ENCODE results near the gene U2SURP. TPM values are rescaled to one million over a fixed set of nuclear protein-coding genes. Genes with fewer than 3 reads are reported as not detected.

Gene U2SURP
- total RNA-seq, 4 donors from 2014 or later = 25.4 to 70.8 (median 51.0) TPM

DNA sequence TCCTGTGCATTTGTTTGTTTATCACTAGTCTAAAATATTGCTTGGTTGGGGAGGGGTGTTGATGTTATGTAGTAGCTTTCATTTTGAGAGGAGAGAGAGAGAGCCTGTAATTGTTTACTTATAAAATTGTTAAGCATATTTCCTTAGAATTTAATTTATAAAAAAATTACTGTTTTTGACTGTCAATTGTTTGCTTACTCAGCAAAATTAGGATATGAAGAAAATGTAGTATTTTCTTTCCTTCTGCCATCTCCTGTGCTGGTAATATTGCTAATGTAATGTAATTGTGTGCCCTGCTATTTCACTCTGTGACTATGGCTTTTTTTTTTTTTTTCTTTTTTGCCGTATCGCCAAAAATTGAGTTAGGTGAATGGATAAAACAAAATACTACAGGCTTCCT, 3.5 kb downstream of the U2SURP start:
- H3K27ac ChIP-seq = no peak overlapping the region
- no peaks in the 10 kb centered on the region for H3K36me3 ChIP-seq
- H3K9me3 ChIP-seq = no peaks in the 10 kb centered on the region
- no peaks in the 10 kb centered on the region for H3K27me3 ChIP-seq
- TF ChIP-seq, protein P1, sequence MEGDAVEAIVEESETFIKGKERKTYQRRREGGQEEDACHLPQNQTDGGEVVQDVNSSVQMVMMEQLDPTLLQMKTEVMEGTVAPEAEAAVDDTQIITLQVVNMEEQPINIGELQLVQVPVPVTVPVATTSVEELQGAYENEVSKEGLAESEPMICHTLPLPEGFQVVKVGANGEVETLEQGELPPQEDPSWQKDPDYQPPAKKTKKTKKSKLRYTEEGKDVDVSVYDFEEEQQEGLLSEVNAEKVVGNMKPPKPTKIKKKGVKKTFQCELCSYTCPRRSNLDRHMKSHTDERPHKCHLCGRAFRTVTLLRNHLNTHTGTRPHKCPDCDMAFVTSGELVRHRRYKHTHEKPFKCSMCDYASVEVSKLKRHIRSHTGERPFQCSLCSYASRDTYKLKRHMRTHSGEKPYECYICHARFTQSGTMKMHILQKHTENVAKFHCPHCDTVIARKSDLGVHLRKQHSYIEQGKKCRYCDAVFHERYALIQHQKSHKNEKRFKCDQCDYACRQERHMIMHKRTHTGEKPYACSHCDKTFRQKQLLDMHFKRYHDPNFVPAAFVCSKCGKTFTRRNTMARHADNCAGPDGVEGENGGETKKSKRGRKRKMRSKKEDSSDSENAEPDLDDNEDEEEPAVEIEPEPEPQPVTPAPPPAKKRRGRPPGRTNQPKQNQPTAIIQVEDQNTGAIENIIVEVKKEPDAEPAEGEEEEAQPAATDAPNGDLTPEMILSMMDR (IDR thresholded peaks at IDR 0.05) = no peak
- TF ChIP-seq POLR2A (IDR thresholded peaks at IDR 0.05) = no peak
- intact Hi-C loops (cut with DNase I) = no loop called here
- 83 to 85% methylated on average over 2 of the region's 2 CpGs for WGBS, 2 donors
- no peak for DNase-seq
- H3K4me1 ChIP-seq = peaks cover 8 to 82% (median 19%) of the 10 kb centered on the region in 3 donors
- H3K4me3 ChIP-seq = no peak overlapping the region

DNA sequence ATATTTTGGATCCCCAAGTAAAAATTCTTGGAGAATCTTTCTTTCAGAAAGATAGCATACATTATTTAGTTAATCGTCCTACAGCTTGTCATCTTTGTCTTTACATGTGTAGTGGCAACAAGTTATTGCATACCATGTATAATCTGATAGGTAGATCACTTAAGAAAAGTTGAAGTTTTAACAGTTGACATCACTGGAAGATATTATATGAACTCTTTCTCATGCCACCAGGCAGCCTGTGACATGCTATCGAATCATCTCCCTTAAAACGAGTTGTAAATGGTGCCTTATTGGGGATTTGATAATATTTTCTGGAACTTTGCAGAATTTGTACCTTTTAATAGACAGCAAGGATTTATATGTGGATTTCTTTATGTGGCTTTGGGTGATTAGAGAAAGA, 8.7 kb downstream of the U2SURP start:
- no peak for DNase-seq
- TF ChIP-seq, protein P1 (IDR thresholded peaks at IDR 0.05) = no peak
- TF ChIP-seq POLR2A (IDR thresholded peaks at IDR 0.05) = no peak
- 59 to 67% methylated on average over 3 of the region's 3 CpGs for WGBS, 2 donors

DNA sequence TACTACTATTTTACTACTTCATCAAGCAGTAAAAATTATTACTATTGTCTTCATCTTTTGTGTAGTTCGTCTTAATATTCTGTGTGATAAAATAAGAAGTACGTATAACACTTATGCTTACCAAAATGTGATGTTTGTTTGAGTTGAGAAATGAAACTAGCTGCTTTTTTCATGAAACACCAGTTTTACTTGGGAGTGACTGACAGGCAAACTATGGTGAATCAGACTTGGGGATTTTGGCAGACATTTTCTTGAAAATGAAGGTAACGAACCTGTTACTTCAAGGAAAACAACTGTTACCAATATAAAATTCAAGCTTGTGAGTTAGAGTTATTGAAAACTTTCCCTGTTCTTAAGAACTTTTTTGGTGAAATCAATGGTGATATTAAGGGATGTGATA, 10.3 kb downstream of the U2SURP start:
- Histone ChIP-seq H3K4me3 (no peak overlapping the region), H3K27me3 (no peaks in the 10 kb centered on the region), H3K27ac (no peak overlapping the region), H3K4me1 (peaks cover 0 to 32% (median 0%) of the 10 kb centered on the region in 3 donors), H3K9me3 (no peaks in the 10 kb centered on the region), H3K36me3 (peaks cover 0 to 39% (median 0%) of the 10 kb centered on the region in 3 donors)
- intact Hi-C loops (cut with DNase I) = no loop called here
- 72 to 75% methylated on average over 3 of the region's 3 CpGs for WGBS, 2 donors
- TF ChIP-seq POLR2A (IDR thresholded peaks at IDR 0.05) = no peak
- TF ChIP-seq, protein P1 (IDR thresholded peaks at IDR 0.05) = no peak
- no peak for DNase-seq

More for the DNA sequence above, 8.7 kb downstream of the U2SURP start:
- H3K4me1 ChIP-seq = peaks cover 0 to 49% (median 6%) of the 10 kb centered on the region in 3 donors
- H3K9me3 ChIP-seq = no peaks in the 10 kb centered on the region
- H3K36me3 ChIP-seq = peaks cover 0 to 30% (median 0%) of the 10 kb centered on the region in 3 donors
- no peaks in the 10 kb centered on the region for H3K27me3 ChIP-seq
- H3K27ac ChIP-seq = no peak overlapping the region
- no peak overlapping the region for H3K4me3 ChIP-seq
- intact Hi-C loops (cut with DNase I) = no loop called here

DNA sequence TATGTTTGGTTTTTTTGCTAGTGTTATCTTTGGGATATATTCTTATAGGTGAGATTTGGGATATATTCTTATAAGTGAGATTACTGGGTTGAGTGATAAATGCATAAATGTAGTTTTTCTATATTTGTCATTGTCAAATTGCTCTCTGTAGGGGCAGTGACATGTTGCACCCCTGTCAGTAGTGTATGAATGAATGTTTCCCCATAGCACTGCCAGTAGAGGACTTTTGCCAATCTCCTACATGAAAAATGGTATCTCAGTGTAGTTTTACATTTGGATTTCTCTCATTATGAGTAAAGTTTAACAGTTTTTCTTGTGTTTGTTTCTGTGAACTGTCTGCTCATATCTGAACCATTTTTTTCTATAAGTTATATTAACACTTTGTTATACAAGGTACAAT, 13.6 kb downstream of the U2SURP start:
- TF ChIP-seq, protein P1 (IDR thresholded peaks at IDR 0.05) = no peak
- TF ChIP-seq POLR2A (IDR thresholded peaks at IDR 0.05) = no peak
- intact Hi-C loops (cut with DNase I) = no loop called here
- peaks cover 0 to 71% (median 8%) of the 10 kb centered on the region in 3 donors for H3K36me3 ChIP-seq
- H3K27ac ChIP-seq = no peak overlapping the region
- H3K27me3 ChIP-seq = no peaks in the 10 kb centered on the region
- DNase-seq = no peak
- H3K4me3 ChIP-seq = no peak overlapping the region
- peaks cover 0 to 9% (median 0%) of the 10 kb centered on the region in 3 donors for H3K4me1 ChIP-seq
- H3K9me3 ChIP-seq = no peaks in the 10 kb centered on the region

DNA sequence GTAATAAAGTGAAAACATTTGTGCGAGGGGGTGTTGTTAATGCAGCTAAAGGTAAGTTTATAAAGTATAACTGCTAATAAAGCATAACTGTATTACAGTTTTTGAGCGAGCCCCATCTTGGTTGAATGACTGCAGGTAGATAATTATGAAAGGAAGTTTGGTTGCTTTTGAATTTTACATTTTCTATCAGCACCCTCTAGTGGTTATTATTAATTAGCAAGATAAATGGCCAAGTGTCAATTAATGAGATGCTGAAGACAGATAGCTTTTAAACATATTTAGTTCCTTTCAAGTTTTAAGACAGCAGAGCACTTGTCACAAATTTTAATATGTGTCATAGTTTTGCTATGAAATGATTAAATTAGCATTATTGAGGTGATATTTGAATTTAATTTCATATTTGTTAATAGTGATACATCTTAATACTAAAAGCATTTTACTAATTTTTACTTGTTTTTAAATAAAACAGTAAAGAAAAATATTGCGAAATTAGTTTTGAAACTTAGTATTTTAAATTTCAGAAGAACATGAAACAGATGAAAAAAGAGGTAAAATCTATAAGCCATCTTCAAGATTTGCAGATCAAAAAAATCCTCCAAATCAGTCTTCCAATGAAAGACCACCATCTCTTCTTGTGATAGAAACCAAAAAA, 15.1 kb downstream of the U2SURP start:
- 72 to 88% methylated on average over 3 of the region's 3 CpGs for WGBS, 2 donors
- TF ChIP-seq, protein P1 (IDR thresholded peaks at IDR 0.05) = peak; percentile 23 to 66 (median 40)
- no peak for TF ChIP-seq POLR2A (IDR thresholded peaks at IDR 0.05)
- Histone ChIP-seq H3K9me3 (no peaks in the 10 kb centered on the region), H3K27ac (no peak overlapping the region), H3K4me1 (no peaks in the 10 kb centered on the region), H3K27me3 (no peaks in the 10 kb centered on the region), H3K4me3 (no peak overlapping the region), H3K36me3 (peaks cover 0 to 86% (median 17%) of the 10 kb centered on the region in 3 donors)
- no peak for DNase-seq
- intact Hi-C loops (cut with DNase I) = no loop called here
